ENCODE data around the gene PLEKHM3. TPM values are rescaled to one million over a fixed set of nuclear protein-coding genes. Genes with fewer than 3 reads are reported as not detected.
A peak's percentile ranks its signal among the peaks of the same experiment; 100 is the strongest.

The PLEKHM3 gene
- total and polyA plus RNA-seq, 2 of the 13 experiments (the other 11 are each of a cell fraction or from before 2014, with no cell fraction given), result 4.5 to 4.7 TPM

DNA sequence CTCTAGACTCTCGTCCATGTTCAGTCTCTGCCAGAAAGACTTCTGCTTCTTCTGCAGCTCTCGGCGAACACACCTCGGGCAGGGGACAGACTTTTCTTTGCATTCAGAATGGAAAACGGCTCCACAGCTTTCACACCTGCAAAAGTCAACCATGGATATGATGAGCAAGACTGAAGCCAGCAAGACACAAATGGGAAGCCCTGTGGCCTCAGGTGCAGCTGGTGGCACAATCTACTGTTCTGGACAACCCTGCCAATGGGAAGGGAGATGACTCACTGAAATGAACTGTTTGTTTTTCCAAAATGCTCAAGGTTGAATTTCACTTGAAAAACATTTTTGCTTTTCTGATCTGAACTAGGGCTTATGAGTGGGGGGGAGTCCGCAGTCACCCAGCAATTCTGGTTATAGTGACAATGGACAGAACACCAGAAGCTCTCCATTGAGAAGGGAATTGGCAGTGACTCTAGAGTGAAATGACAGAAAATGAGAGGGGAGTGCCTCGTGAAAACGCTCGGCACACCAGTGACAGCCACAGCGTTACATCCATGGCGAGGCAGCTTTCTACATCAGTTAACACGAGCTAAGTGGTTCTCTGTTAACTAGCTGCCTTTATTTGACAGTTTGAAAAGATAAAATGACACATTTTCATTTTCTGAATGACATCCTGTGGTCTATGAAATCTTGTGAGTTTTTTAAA is 196.8 kb downstream of the PLEKHM3 start (continued):
- TF ChIP-seq ASH2L (IDR thresholded peaks at IDR 0.05; ENCODE audit: insufficient read length, low read depth, low read length) (peak; percentile 83), TGIF2 (CRISPR knock-in tag; IDR thresholded peaks at IDR 0.05) (peak; percentile 16; the same call in 1 of the 2 replicates), HOXA9 (CRISPR knock-in tag; IDR thresholded peaks at IDR 0.05; ENCODE audit: borderline replicate concordance) (no peak), ADNP (CRISPR knock-in tag; IDR thresholded peaks at IDR 0.05) (no peak), NCOA5 (CRISPR knock-in tag; IDR thresholded peaks at IDR 0.05) (no peak), ZNF670 (CRISPR knock-in tag; IDR thresholded peaks at IDR 0.05; ENCODE audit: borderline replicate concordance) (peak; percentile 27; the same call in 1 of the 2 replicates), XBP1 (CRISPR knock-in tag; IDR thresholded peaks at IDR 0.05) (no peak), MIER2 (CRISPR knock-in tag; IDR thresholded peaks at IDR 0.05) (peak; percentile 48; the same call in 1 of the 2 replicates), SOX13 (IDR thresholded peaks at IDR 0.05) (0 out of 2 replicates have a peak, but pooled peaks have one; percentile 49), SOX13 (CRISPR knock-in tag; conservative IDR thresholded peaks at IDR 0.05 in 1 of 2, IDR thresholded peaks at IDR 0.05 in 1 of 2) (peak; percentile 82 to 93; a peak in 3 of 4 replicates), CREB1 (IDR thresholded peaks at IDR 0.05) (peak; percentile 20; the same call in 1 of the 2 replicates), CREB1 (CRISPR knock-in tag; IDR thresholded peaks at IDR 0.05) (peak; percentile 80), KAT7 (CRISPR knock-in tag; IDR thresholded peaks at IDR 0.05; ENCODE audit: borderline replicate concordance) (0 out of 2 replicates have a peak, but pooled peaks have one; percentile 64), FOSL2 (CRISPR knock-in tag; IDR thresholded peaks at IDR 0.05) (peak; percentile 99), ZNF782 (CRISPR knock-in tag; IDR thresholded peaks at IDR 0.05; ENCODE audit: borderline replicate concordance) (0 out of 2 replicates have a peak, but pooled peaks have one; percentile 23), KMT2B (CRISPR knock-in tag; IDR thresholded peaks at IDR 0.05) (peak; percentile 70), ZC3H4 (CRISPR knock-in tag; IDR thresholded peaks at IDR 0.05; ENCODE audit: borderline replicate concordance) (peak; percentile 17; the same call in 1 of the 2 replicates), ZNF431 (CRISPR knock-in tag; IDR thresholded peaks at IDR 0.05; ENCODE audit: borderline replicate concordance, low read depth) (peak; percentile 82; the same call in 1 of the 2 replicates), NAIF1 (CRISPR knock-in tag; IDR thresholded peaks at IDR 0.05; ENCODE audit: borderline replicate concordance) (no peak; the same call in 1 of the 2 replicates), ZNF644 (CRISPR knock-in tag; IDR thresholded peaks at IDR 0.05; ENCODE audit: low read depth) (peak; percentile 95)
- TF ChIP-seq, protein P1, sequence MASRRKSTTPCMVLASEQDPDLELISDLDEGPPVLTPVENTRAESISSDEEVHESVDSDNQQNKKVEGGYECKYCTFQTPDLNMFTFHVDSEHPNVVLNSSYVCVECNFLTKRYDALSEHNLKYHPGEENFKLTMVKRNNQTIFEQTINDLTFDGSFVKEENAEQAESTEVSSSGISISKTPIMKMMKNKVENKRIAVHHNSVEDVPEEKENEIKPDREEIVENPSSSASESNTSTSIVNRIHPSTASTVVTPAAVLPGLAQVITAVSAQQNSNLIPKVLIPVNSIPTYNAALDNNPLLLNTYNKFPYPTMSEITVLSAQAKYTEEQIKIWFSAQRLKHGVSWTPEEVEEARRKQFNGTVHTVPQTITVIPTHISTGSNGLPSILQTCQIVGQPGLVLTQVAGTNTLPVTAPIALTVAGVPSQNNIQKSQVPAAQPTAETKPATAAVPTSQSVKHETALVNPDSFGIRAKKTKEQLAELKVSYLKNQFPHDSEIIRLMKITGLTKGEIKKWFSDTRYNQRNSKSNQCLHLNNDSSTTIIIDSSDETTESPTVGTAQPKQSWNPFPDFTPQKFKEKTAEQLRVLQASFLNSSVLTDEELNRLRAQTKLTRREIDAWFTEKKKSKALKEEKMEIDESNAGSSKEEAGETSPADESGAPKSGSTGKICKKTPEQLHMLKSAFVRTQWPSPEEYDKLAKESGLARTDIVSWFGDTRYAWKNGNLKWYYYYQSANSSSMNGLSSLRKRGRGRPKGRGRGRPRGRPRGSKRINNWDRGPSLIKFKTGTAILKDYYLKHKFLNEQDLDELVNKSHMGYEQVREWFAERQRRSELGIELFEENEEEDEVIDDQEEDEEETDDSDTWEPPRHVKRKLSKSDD (CRISPR knock-in tag; IDR thresholded peaks at IDR 0.05; ENCODE audit: low read depth), result peak; percentile 70; the same call in 1 of the 2 replicates
- TF ChIP-seq, protein P2, sequence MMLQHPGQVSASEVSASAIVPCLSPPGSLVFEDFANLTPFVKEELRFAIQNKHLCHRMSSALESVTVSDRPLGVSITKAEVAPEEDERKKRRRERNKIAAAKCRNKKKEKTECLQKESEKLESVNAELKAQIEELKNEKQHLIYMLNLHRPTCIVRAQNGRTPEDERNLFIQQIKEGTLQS (CRISPR knock-in tag; IDR thresholded peaks at IDR 0.05), result peak; percentile 92
- TF ChIP-seq, protein P3, sequence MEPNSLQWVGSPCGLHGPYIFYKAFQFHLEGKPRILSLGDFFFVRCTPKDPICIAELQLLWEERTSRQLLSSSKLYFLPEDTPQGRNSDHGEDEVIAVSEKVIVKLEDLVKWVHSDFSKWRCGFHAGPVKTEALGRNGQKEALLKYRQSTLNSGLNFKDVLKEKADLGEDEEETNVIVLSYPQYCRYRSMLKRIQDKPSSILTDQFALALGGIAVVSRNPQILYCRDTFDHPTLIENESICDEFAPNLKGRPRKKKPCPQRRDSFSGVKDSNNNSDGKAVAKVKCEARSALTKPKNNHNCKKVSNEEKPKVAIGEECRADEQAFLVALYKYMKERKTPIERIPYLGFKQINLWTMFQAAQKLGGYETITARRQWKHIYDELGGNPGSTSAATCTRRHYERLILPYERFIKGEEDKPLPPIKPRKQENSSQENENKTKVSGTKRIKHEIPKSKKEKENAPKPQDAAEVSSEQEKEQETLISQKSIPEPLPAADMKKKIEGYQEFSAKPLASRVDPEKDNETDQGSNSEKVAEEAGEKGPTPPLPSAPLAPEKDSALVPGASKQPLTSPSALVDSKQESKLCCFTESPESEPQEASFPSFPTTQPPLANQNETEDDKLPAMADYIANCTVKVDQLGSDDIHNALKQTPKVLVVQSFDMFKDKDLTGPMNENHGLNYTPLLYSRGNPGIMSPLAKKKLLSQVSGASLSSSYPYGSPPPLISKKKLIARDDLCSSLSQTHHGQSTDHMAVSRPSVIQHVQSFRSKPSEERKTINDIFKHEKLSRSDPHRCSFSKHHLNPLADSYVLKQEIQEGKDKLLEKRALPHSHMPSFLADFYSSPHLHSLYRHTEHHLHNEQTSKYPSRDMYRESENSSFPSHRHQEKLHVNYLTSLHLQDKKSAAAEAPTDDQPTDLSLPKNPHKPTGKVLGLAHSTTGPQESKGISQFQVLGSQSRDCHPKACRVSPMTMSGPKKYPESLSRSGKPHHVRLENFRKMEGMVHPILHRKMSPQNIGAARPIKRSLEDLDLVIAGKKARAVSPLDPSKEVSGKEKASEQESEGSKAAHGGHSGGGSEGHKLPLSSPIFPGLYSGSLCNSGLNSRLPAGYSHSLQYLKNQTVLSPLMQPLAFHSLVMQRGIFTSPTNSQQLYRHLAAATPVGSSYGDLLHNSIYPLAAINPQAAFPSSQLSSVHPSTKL (CRISPR knock-in tag; IDR thresholded peaks at IDR 0.05), result peak; percentile 96

Data from HepG2 (cell line).